ENCODE measurements around the gene ALS2CL.

The ALS2CL gene

DNA sequence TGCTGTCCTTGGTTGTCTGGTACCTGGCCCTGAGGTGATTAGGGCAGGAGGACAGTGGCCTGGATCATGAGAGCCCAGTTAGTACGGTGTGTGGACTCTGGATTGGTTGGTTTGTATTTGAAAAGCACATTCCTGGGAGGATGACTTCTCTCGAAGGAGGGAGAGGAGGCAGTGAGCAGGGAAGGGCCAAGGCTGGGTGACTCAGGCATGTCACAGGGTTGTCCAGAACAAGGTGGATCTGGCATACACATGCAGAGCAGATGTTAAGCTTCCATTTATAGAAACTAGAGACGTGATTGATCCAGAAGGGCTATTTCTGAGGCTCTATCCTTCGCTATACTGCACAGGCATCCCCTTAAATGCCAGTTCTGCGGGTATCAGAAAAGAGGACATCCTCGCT is 46.8 kb downstream of the ALS2CL start:
- TF ChIP-seq, protein P1, sequence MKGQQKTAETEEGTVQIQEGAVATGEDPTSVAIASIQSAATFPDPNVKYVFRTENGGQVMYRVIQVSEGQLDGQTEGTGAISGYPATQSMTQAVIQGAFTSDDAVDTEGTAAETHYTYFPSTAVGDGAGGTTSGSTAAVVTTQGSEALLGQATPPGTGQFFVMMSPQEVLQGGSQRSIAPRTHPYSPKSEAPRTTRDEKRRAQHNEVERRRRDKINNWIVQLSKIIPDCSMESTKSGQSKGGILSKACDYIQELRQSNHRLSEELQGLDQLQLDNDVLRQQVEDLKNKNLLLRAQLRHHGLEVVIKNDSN (IDR thresholded peaks at IDR 0.05) = no peak
- TF ChIP-seq TAF1 (IDR thresholded peaks at IDR 0.05; ENCODE audit: low read depth) (no peak), ZBTB7A (IDR thresholded peaks at IDR 0.05; ENCODE audit: low read depth) (no peak), RAD21 (IDR thresholded peaks at IDR 0.05; ENCODE audit: low read depth) (no peak), EGR1 (IDR thresholded peaks at IDR 0.05) (no peak), EP300 (IDR thresholded peaks at IDR 0.05; ENCODE audit: borderline replicate concordance) (no peak), CEBPB (IDR thresholded peaks at IDR 0.05) (no peak), TEAD4 (IDR thresholded peaks at IDR 0.05) (no peak), CREB1 (IDR thresholded peaks at IDR 0.05; ENCODE audit: low read depth) (no peak), TCF12 (IDR thresholded peaks at IDR 0.05; ENCODE audit: low read depth) (no peak), NFIC (IDR thresholded peaks at IDR 0.05) (no peak), YY1 (IDR thresholded peaks at IDR 0.05; ENCODE audit: low read depth) (no peak), FOXM1 (IDR thresholded peaks at IDR 0.05; ENCODE audit: borderline replicate concordance, low read depth) (no peak)
- TF ChIP-seq, protein P2, sequence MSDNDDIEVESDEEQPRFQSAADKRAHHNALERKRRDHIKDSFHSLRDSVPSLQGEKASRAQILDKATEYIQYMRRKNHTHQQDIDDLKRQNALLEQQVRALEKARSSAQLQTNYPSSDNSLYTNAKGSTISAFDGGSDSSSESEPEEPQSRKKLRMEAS (IDR thresholded peaks at IDR 0.05) = no peak
- TF ChIP-seq, protein P3, sequence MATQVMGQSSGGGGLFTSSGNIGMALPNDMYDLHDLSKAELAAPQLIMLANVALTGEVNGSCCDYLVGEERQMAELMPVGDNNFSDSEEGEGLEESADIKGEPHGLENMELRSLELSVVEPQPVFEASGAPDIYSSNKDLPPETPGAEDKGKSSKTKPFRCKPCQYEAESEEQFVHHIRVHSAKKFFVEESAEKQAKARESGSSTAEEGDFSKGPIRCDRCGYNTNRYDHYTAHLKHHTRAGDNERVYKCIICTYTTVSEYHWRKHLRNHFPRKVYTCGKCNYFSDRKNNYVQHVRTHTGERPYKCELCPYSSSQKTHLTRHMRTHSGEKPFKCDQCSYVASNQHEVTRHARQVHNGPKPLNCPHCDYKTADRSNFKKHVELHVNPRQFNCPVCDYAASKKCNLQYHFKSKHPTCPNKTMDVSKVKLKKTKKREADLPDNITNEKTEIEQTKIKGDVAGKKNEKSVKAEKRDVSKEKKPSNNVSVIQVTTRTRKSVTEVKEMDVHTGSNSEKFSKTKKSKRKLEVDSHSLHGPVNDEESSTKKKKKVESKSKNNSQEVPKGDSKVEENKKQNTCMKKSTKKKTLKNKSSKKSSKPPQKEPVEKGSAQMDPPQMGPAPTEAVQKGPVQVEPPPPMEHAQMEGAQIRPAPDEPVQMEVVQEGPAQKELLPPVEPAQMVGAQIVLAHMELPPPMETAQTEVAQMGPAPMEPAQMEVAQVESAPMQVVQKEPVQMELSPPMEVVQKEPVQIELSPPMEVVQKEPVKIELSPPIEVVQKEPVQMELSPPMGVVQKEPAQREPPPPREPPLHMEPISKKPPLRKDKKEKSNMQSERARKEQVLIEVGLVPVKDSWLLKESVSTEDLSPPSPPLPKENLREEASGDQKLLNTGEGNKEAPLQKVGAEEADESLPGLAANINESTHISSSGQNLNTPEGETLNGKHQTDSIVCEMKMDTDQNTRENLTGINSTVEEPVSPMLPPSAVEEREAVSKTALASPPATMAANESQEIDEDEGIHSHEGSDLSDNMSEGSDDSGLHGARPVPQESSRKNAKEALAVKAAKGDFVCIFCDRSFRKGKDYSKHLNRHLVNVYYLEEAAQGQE (IDR thresholded peaks at IDR 0.05; ENCODE audit: low read depth) = no peak

DNA sequence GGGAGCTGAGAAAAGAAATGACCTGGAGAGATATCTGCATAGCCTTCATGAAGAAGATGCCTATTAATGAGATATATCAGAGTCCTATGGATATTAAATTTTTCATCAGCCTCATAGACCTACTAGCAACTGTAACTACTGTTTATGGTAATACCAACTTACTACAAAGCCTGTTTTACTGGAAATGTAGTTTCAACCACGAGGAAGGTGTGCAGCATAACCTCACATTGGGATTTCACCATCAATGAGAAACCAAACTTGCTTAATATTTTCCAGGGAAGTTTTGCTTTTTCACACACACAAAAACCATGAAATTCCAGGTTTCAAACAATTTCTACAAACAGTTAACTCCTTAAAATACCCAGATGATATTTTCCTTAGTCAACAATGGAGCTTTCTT is 49.8 kb downstream of the ALS2CL start:
- TF ChIP-seq ZBTB7A (IDR thresholded peaks at IDR 0.05; ENCODE audit: low read depth) (no peak), TCF12 (IDR thresholded peaks at IDR 0.05; ENCODE audit: low read depth) (no peak), FOXM1 (IDR thresholded peaks at IDR 0.05; ENCODE audit: borderline replicate concordance, low read depth) (no peak), EGR1 (IDR thresholded peaks at IDR 0.05) (no peak), CEBPB (IDR thresholded peaks at IDR 0.05) (no peak), RAD21 (IDR thresholded peaks at IDR 0.05; ENCODE audit: low read depth) (no peak), TEAD4 (IDR thresholded peaks at IDR 0.05) (no peak), CREB1 (IDR thresholded peaks at IDR 0.05; ENCODE audit: low read depth) (no peak)
- TF ChIP-seq, protein P3 (IDR thresholded peaks at IDR 0.05; ENCODE audit: low read depth) = no peak
- TF ChIP-seq, protein P1 (IDR thresholded peaks at IDR 0.05) = no peak

DNA sequence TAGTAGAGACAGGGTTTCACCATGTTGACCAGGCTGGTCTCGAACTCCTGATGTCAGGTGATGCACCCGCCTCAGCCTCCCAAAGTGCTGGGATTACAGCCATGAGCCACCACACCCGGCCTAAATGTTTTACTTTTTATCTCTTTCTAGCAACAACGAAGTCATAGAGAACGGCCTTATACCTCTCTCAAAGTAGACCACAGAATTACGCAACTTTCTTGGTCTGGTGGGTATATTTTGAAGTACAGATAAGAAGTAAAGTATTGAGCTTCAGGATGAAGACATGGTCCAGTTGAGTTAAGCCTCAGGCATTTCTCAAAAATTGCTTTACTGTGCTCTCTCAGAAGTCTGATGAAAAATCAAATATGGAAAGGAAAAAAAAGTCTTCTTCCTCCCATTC is 50.5 kb downstream of the ALS2CL start:
- TF ChIP-seq CREB1 (IDR thresholded peaks at IDR 0.05; ENCODE audit: low read depth) = no peak
- no peak for TF ChIP-seq FOXM1 (IDR thresholded peaks at IDR 0.05; ENCODE audit: borderline replicate concordance, low read depth)
- TF ChIP-seq NFIC (IDR thresholded peaks at IDR 0.05) = no peak
- no peak for TF ChIP-seq CEBPB (IDR thresholded peaks at IDR 0.05)
- TF ChIP-seq EP300 (IDR thresholded peaks at IDR 0.05; ENCODE audit: borderline replicate concordance) = no peak
- TF ChIP-seq, protein P2 (IDR thresholded peaks at IDR 0.05) = no peak

DNA sequence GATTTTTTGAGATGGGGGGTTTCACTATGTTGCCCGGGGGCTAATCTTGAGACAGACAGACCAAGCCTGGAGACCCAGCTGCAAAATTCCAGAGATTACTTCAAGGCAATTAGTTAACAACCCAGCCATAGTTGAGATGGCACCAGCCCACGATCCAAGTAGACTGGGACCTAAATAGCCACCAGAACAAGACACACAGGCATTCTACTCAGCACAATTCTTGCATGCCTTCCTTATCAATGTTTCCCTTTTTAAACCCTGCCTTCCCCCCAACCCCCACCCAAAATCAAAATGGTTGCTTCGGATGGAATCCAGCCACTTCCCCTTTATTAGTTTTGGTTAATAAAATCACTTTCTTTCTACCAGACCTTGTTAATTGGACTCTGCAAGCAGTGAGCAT is 52.6 kb downstream of the ALS2CL start:
- TF ChIP-seq CREB1 (IDR thresholded peaks at IDR 0.05; ENCODE audit: low read depth) = no peak
- no peak for TF ChIP-seq TAF1 (IDR thresholded peaks at IDR 0.05; ENCODE audit: low read depth)
- TF ChIP-seq FOXM1 (IDR thresholded peaks at IDR 0.05; ENCODE audit: borderline replicate concordance, low read depth) = no peak
- no peak for TF ChIP-seq NFIC (IDR thresholded peaks at IDR 0.05)
- no peak for TF ChIP-seq CEBPB (IDR thresholded peaks at IDR 0.05)
- TF ChIP-seq TEAD4 (IDR thresholded peaks at IDR 0.05) = no peak
- no peak for TF ChIP-seq ZBTB7A (IDR thresholded peaks at IDR 0.05; ENCODE audit: low read depth)

DNA sequence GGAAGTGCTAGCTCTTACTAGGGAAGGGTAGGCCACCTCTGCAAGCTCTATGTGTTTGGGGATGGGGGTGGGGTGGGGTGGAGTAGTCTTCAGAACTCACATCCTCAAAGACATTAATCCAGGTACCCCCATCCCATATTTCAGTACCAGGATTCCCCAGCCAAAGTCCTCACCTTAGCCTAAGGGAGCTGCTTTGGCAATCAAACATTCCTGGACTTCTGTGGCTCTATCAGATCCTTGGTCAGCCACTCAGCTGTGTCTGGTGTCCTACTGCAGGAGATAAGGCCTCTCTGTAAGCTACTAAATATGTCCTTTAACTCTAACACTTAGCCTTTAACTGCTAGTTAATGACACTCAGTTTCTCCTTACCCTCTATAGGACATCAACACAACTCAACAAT is 54.3 kb downstream of the ALS2CL start:
- TF ChIP-seq CREB1 (IDR thresholded peaks at IDR 0.05; ENCODE audit: low read depth) (no peak), EP300 (IDR thresholded peaks at IDR 0.05; ENCODE audit: borderline replicate concordance) (no peak), TEAD4 (IDR thresholded peaks at IDR 0.05) (no peak), NFIC (IDR thresholded peaks at IDR 0.05) (no peak), ZBTB7A (IDR thresholded peaks at IDR 0.05; ENCODE audit: low read depth) (no peak), EGR1 (IDR thresholded peaks at IDR 0.05) (no peak), FOXM1 (IDR thresholded peaks at IDR 0.05; ENCODE audit: borderline replicate concordance, low read depth) (no peak), TCF12 (IDR thresholded peaks at IDR 0.05; ENCODE audit: low read depth) (no peak), RAD21 (IDR thresholded peaks at IDR 0.05; ENCODE audit: low read depth) (no peak), CEBPB (IDR thresholded peaks at IDR 0.05) (no peak), YY1 (IDR thresholded peaks at IDR 0.05; ENCODE audit: low read depth) (no peak), TAF1 (IDR thresholded peaks at IDR 0.05; ENCODE audit: low read depth) (no peak)
- TF ChIP-seq, protein P2 (IDR thresholded peaks at IDR 0.05) = no peak
- TF ChIP-seq, protein P1 (IDR thresholded peaks at IDR 0.05) = no peak
- TF ChIP-seq, protein P3 (IDR thresholded peaks at IDR 0.05; ENCODE audit: low read depth) = no peak

Data from Ishikawa (cell line).